ENCODE results near the gene MYOF. TPM values are rescaled to one million over a fixed set of nuclear protein-coding genes. Genes with fewer than 3 reads are reported as not detected.
A peak's percentile ranks its signal among the peaks of the same experiment; 100 is the strongest.

The MYOF gene
- total and polyA plus RNA-seq, 12 donors = 4.1 to 119 (median 49.6) TPM

- H3K27ac ChIP-seq = no peak overlapping the region
- H3K9me3 ChIP-seq (replicated peaks in 1 of 3) = no peaks in the 10 kb centered on the region
- intact Hi-C loops (cut with DNase I) = no loop called here
- TF ChIP-seq POLR2A (IDR thresholded peaks at IDR 0.05) = no peak
- no peak for TF ChIP-seq CTCF (IDR thresholded peaks at IDR 0.05)
- peaks cover 0 to 10% of the 10 kb centered on the region in 2 donors for H3K36me3 ChIP-seq (replicated peaks in 1 of 2)
- WGBS, 4 donors = 55 to 67% (median 62%) methylated on average over 6 of the region's 6 CpGs
- H3K4me3 ChIP-seq = no peak overlapping the region
- H3K4me1 ChIP-seq (replicated peaks in 1 of 2) = no peaks in the 10 kb centered on the region
- no peak for DNase-seq
- H3K27me3 ChIP-seq = no peaks in the 10 kb centered on the region
Measured at GRCh38 chr10:93397020-93397419, 85.1 kb downstream of the MYOF start.

GRCh38 chr10:93393211-93393610 is 88.9 kb downstream of the MYOF start:
- intact Hi-C loops (cut with DNase I) = no loop called here
- no peak overlapping the region for H3K4me3 ChIP-seq
- no peaks in the 10 kb centered on the region for H3K9me3 ChIP-seq (replicated peaks in 1 of 3)
- H3K27me3 ChIP-seq = no peaks in the 10 kb centered on the region
- no peak overlapping the region for H3K27ac ChIP-seq
- DNase-seq = no peak
- H3K36me3 ChIP-seq (replicated peaks in 1 of 2) = peaks cover 0 to 1% of the 10 kb centered on the region in 2 donors
- TF ChIP-seq POLR2A (IDR thresholded peaks at IDR 0.05) (no peak), CTCF (IDR thresholded peaks at IDR 0.05) (no peak)
- WGBS, 4 donors = 74 to 77% (median 76%) methylated on average over 7 of the region's 7 CpGs
- H3K4me1 ChIP-seq (replicated peaks in 1 of 2) = peaks cover 0 to 7% of the 10 kb centered on the region in 2 donors

- Histone ChIP-seq H3K9me3 (replicated peaks in 1 of 3) (no peaks in the 10 kb centered on the region), H3K27ac (no peak overlapping the region), H3K4me3 (no peak overlapping the region), H3K27me3 (no peaks in the 10 kb centered on the region), H3K36me3 (replicated peaks in 1 of 2) (no peaks in the 10 kb centered on the region), H3K4me1 (replicated peaks in 1 of 2) (peaks cover 0 to 7% of the 10 kb centered on the region in 2 donors)
- TF ChIP-seq CTCF (IDR thresholded peaks at IDR 0.05) = no peak
- TF ChIP-seq POLR2A (IDR thresholded peaks at IDR 0.05) = no peak
- intact Hi-C loops (cut with DNase I) = no loop called here
- WGBS, 4 donors = 60 to 74% (median 68%) methylated on average over 3 of the region's 3 CpGs
- no peak for DNase-seq
Measured at GRCh38 chr10:93392121-93392520, 90.0 kb downstream of the MYOF start.

DNA sequence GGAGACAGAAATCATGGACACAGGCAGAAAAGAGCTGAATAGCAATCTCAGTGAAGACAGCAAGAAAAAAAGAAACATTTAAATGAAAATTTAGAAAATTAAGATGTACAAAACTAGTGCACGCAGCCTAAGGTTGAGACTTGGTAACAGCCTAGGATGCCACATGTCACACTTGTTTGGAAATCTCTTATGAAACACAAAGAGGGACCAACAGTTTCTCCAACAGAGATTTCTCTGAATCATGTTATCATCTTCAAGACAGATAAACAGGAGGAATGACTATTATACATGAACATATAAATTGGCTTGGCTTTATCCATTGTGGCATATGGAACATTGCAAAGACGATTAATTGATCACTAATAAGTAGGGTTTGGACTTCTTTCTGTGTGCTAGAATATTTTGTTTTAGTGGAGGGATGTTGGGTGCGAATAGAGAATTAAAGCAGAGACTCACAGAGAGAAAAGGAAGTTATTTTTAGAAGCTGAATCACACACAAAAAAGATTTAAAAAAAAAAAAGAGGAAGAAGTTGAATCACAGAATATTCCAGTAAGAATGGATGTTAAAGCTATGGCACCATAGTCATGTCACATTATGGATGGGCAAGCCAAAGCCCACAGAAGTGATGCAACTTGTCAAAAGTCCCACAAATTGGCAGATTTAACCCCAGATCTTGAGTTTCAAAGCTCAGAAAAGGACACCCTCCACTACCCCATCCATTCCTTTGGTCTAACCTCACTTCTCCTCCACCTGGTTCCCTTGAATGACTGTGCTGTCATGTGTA is 91.6 kb downstream of the MYOF start:
- Histone ChIP-seq H3K4me1 (replicated peaks in 1 of 2) (peaks cover 0 to 7% of the 10 kb centered on the region in 2 donors), H3K4me3 (no peak overlapping the region), H3K27ac (peak overlapping the region in 1 of 5 donors; percentile 2), H3K27me3 (no peaks in the 10 kb centered on the region), H3K9me3 (replicated peaks in 1 of 3) (no peaks in the 10 kb centered on the region), H3K36me3 (replicated peaks in 1 of 2) (peaks cover 0 to 5% of the 10 kb centered on the region in 2 donors)
- WGBS, 4 donors = 65 to 71% (median 70%) methylated on average over 3 of the region's 3 CpGs
- DNase-seq = no peak
- intact Hi-C loops (cut with DNase I) = no loop called here
- TF ChIP-seq POLR2A (IDR thresholded peaks at IDR 0.05) (no peak), CTCF (IDR thresholded peaks at IDR 0.05) (no peak)
